ENCODE measurements around the gene KCNQ1OT1.

KCNQ1OT1 gene

GRCh38 chr11:2736577-2737225 is 36.9 kb upstream of the KCNQ1OT1 start:
- DNase-seq (ENCODE audit: low read depth), result no peak

- no peak for DNase-seq (ENCODE audit: low read depth)
Observed at GRCh38 chr11:2735053-2735589, 35.3 kb upstream of the KCNQ1OT1 start.

GRCh38 chr11:2734181-2735052 is 34.6 kb upstream of the KCNQ1OT1 start:
- DNase-seq (ENCODE audit: low read depth), result no peak

- DNase-seq (ENCODE audit: low read depth), result no peak
Observed at GRCh38 chr11:2732940-2733628, 33.3 kb upstream of the KCNQ1OT1 start.

- DNase-seq (ENCODE audit: low read depth), result no peak
Observed at GRCh38 chr11:2732261-2732939, 32.6 kb upstream of the KCNQ1OT1 start.

GRCh38 chr11:2731130-2732125 is 31.6 kb upstream of the KCNQ1OT1 start:
- DNase-seq (ENCODE audit: low read depth), result no peak

GRCh38 chr11:2730272-2731129 is 30.7 kb upstream of the KCNQ1OT1 start:
- no peak for DNase-seq (ENCODE audit: low read depth)

- no peak for DNase-seq (ENCODE audit: low read depth)
Observed at GRCh38 chr11:2729841-2730240, 30.0 kb upstream of the KCNQ1OT1 start.

GRCh38 chr11:2728663-2729332 is 29.0 kb upstream of the KCNQ1OT1 start:
- no peak for DNase-seq (ENCODE audit: low read depth)

- DNase-seq (ENCODE audit: low read depth), result no peak
Observed at GRCh38 chr11:2728128-2728662, 28.4 kb upstream of the KCNQ1OT1 start.

GRCh38 chr11:2726964-2727363 is 27.2 kb upstream of the KCNQ1OT1 start:
- no peak for DNase-seq (ENCODE audit: low read depth)

GRCh38 chr11:2725368-2726300 is 25.8 kb upstream of the KCNQ1OT1 start:
- peak; percentile 85 for DNase-seq (ENCODE audit: low read depth)

GRCh38 chr11:2724653-2725367 is 25.0 kb upstream of the KCNQ1OT1 start:
- no peak for DNase-seq (ENCODE audit: low read depth)

- DNase-seq (ENCODE audit: low read depth), result no peak
Observed at GRCh38 chr11:2724104-2724503, 24.3 kb upstream of the KCNQ1OT1 start.

GRCh38 chr11:2722955-2723354 is 23.2 kb upstream of the KCNQ1OT1 start:
- DNase-seq (ENCODE audit: low read depth), result no peak

- DNase-seq (ENCODE audit: low read depth), result no peak
Observed at GRCh38 chr11:2721210-2721916, 21.6 kb upstream of the KCNQ1OT1 start.

Data from fibroblast of the conjunctiva (primary cell).